Nephron (organoid): ENCODE data around the gene RNF151.

Experiments used
- H3K27ac Mint-ChIP-seq, 3 experiments: 2 replicates each; pipeline ENCODE4 v1.8.0; 2020; ENCODE audit warnings: mixed read lengths in 3 of 3, mild to moderate bottlenecking in 2 of 3, moderate library complexity in 1 of 3
- H3K27me3 Mint-ChIP-seq: 2 replicates; pipeline ENCODE4 v1.8.0; 2021; ENCODE audit warnings: low read depth, mild to moderate bottlenecking, moderate library complexity, mixed read lengths
- H3K36me3 Mint-ChIP-seq: 2 replicates; pipeline ENCODE4 v1.8.0; 2020; ENCODE audit warnings: low read depth, mixed read lengths
- H3K4me1 Mint-ChIP-seq: 2 replicates; pipeline ENCODE4 v1.8.0; 2020; ENCODE audit warnings: mixed read lengths
- H3K4me3 Mint-ChIP-seq, 3 experiments: 2 replicates each; pipeline ENCODE4 v1.8.0; 2020; ENCODE audit warnings: mild to moderate bottlenecking in 3 of 3, mixed read lengths in 3 of 3, moderate library complexity in 2 of 3
- H3K9me3 Mint-ChIP-seq: 2 replicates; pipeline ENCODE4 v1.8.0; 2020; ENCODE audit warnings: mixed read lengths
- TF ChIP-seq, protein P1 (sequence below), 3 experiments: fragments of 200-600 bp; sonication (generic); IDR thresholded peaks; one replicate each; pipeline ENCODE4 v1.5.0; 2021; ENCODE audit warnings: antibody characterized with exemption in 3 of 3; ENCODE audit not compliant: unreplicated experiment in 3 of 3

RNF151 gene

DNA sequence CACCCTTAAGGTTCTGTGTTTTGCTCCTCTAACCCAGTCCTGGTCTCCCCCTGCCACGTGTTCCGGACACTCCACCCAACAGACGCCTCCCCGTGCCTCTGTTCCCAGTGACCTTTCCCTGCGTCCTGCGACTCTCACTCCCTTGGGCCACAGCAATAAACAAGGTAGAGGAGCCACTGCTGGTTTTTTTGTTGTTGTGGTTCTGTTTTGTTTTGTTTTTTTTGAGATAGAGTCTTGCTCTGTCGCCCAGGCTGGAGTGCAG lies 49.2 kb downstream of the RNF151 start:
- Mint-ChIP-seq H3K4me3 (no peak overlapping the region), H3K27me3 (peaks cover 18% of the 10 kb centered on the region), H3K9me3 (no peaks in the 10 kb centered on the region), H3K27ac (no peak overlapping the region), H3K4me1 (no peaks in the 10 kb centered on the region), H3K36me3 (no peaks in the 10 kb centered on the region)
- TF ChIP-seq, protein P1, sequence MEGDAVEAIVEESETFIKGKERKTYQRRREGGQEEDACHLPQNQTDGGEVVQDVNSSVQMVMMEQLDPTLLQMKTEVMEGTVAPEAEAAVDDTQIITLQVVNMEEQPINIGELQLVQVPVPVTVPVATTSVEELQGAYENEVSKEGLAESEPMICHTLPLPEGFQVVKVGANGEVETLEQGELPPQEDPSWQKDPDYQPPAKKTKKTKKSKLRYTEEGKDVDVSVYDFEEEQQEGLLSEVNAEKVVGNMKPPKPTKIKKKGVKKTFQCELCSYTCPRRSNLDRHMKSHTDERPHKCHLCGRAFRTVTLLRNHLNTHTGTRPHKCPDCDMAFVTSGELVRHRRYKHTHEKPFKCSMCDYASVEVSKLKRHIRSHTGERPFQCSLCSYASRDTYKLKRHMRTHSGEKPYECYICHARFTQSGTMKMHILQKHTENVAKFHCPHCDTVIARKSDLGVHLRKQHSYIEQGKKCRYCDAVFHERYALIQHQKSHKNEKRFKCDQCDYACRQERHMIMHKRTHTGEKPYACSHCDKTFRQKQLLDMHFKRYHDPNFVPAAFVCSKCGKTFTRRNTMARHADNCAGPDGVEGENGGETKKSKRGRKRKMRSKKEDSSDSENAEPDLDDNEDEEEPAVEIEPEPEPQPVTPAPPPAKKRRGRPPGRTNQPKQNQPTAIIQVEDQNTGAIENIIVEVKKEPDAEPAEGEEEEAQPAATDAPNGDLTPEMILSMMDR (IDR thresholded peaks at IDR 0.05; ENCODE audit: unreplicated experiment in 3 of 3): no peak

DNA sequence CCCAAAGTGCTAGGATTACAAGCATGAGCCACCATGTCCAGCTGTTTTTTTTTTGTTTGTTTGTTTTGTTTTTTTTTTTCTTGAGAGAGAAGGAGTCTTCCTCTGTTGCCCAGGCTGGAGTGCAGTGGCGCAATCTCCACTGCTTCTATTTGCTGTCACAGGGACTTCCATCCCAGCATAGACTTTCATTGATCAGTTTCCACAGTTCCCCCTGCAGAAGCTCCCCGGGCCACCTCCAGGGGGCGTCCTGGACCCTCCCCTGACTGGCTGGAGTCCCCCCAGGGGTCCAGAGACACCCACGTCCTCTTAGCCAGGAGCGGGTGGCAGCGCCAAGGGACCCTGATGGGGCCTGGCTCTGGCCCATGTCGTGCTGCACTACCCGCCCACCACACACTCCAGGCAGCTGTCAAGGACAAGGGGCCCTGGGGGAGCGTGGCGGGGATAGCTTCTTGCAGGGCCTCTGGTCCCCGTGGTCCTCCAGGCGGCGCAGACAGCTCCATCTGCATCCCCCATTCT lies 49.8 kb downstream of the RNF151 start:
- Mint-ChIP-seq H3K4me1 (no peaks in the 10 kb centered on the region), H3K36me3 (no peaks in the 10 kb centered on the region), H3K4me3 (no peak overlapping the region), H3K9me3 (no peaks in the 10 kb centered on the region), H3K27ac (no peak overlapping the region), H3K27me3 (peaks cover 22% of the 10 kb centered on the region)
- TF ChIP-seq, protein P1 (IDR thresholded peaks at IDR 0.05; ENCODE audit: unreplicated experiment in 3 of 3): peak; percentile 34 to 43 (median 39)
